Gastrocnemius medialis (tissue), 4 donors: Measurements from ENCODE around the gene DTNB.

Experiments
- CTCF ChIP-seq, 5 experiments: fragments of 450-650 bp in 3 of 5; fragments of 200-600 bp in 2 of 5; sonication (generic) in 2 of 5; IDR thresholded peaks in 4 of 5; conservative IDR thresholded peaks in 1 of 5; 1 replicate in 4 of 5; 2 replicates in 1 of 5; pipeline ENCODE4 v1.5.1; 2016 to 2019; ENCODE audit warnings: antibody characterized with exemption in 5 of 5, mild to moderate bottlenecking in 3 of 5, moderate library complexity in 3 of 5
- POLR2A ChIP-seq, 2 donors: fragments of 450-650 bp; IDR thresholded peaks; one replicate each; pipeline ENCODE4 v1.6.1; 2017; ENCODE audit warnings: antibody characterized with exemption in 2 of 2, mild to moderate bottlenecking in 2 of 2, moderate library complexity in 2 of 2

- TF ChIP-seq POLR2A (IDR thresholded peaks at IDR 0.05) (no peak), CTCF (IDR thresholded peaks at IDR 0.05 in 4 of 5, conservative IDR thresholded peaks at IDR 0.05 in 1 of 5) (no peak)
Observed at GRCh38 chr2:25369439-25369838, 303.9 kb downstream of the DTNB start.
